GM23338 (cell line): ENCODE results near the gene ALCAM. TPM values are rescaled to one million over a fixed set of nuclear protein-coding genes. Genes with fewer than 3 reads are reported as not detected.

Experiments
- ATAC-seq: fragments of 200-7000 bp; cut with Tn5 transposase; 3 replicates; pipeline ENCODE4 v1.9.1; 2020
- DNase-seq: peaks from one replicate; pipeline ENCODE4 v3.0.0-alpha.2; 2015; ENCODE audit warnings: low spot score
- H2AFZ ChIP-seq: fragments of 200-600 bp; sonication (generic); 2 replicates; pipeline ENCODE4 v1.8.0; 2016; ENCODE audit warnings: antibody characterized with exemption, mild to moderate bottlenecking, moderate library complexity
- H3F3A ChIP-seq: fragments of 200-600 bp; sonication (generic); replicated peaks from 2 replicates; pipeline ENCODE4 v1.8.0; 2017; ENCODE audit warnings: antibody characterized with exemption, mixed run types, low read depth
- H3K27ac ChIP-seq: fragments of 200-600 bp; sonication (generic); 2 replicates; pipeline ENCODE4 v1.6.1; 2016; ENCODE audit warnings: low read depth
- H3K27me3 ChIP-seq: fragments of 200-600 bp; sonication (generic); 2 replicates; pipeline ENCODE4 v1.8.0; 2016; ENCODE audit warnings: mild to moderate bottlenecking, mixed run types, moderate library complexity; ENCODE audit not compliant: insufficient read depth
- H3K36me3 ChIP-seq: fragments of 200-600 bp; sonication (generic); 2 replicates; pipeline ENCODE4 v1.8.0; 2016; ENCODE audit warnings: mild to moderate bottlenecking; ENCODE audit not compliant: insufficient read depth
- H3K4me1 ChIP-seq: fragments of 200-600 bp; sonication (generic); 2 replicates; pipeline ENCODE4 v1.8.0; 2016; ENCODE audit warnings: mild to moderate bottlenecking, moderate library complexity; ENCODE audit not compliant: insufficient read depth
- H3K4me2 ChIP-seq: fragments of 200-600 bp; sonication (generic); 2 replicates; pipeline ENCODE4 v1.7.1; 2017; ENCODE audit warnings: mixed run types
- H3K4me3 ChIP-seq: fragments of 200-600 bp; sonication (generic); 2 replicates; pipeline ENCODE4 v1.6.1; 2016; ENCODE audit warnings: mixed run types
- H3K79me2 ChIP-seq: fragments of 200-600 bp; sonication (generic); replicated peaks from 2 replicates; pipeline ENCODE4 v1.8.0; 2017; ENCODE audit warnings: mild to moderate bottlenecking; ENCODE audit not compliant: insufficient read depth
- H3K9me2 ChIP-seq: fragments of 200-600 bp; sonication (generic); 2 replicates; pipeline ENCODE4 v1.8.0; 2017; ENCODE audit not compliant: insufficient read depth
- H4K20me1 ChIP-seq: fragments of 200-600 bp; sonication (generic); replicated peaks from 2 replicates; pipeline ENCODE4 v1.8.0; 2017; ENCODE audit warnings: mild to moderate bottlenecking; ENCODE audit not compliant: insufficient read depth
- H3K27ac Mint-ChIP-seq: 2 replicates; pipeline ENCODE4 v1.8.0; 2020; ENCODE audit warnings: inconsistent platforms, mild to moderate bottlenecking, moderate library complexity, mixed read lengths
- H3K27me3 Mint-ChIP-seq: 3 replicates; pipeline ENCODE4 v1.8.0; 2022; ENCODE audit warnings: low read depth, mild to moderate bottlenecking, moderate library complexity, mixed read lengths, inconsistent platforms; ENCODE audit not compliant: insufficient read depth, poor library complexity
- H3K36me3 Mint-ChIP-seq: 3 replicates; pipeline ENCODE4 v1.8.0; 2021; ENCODE audit warnings: low read depth, mild to moderate bottlenecking, inconsistent platforms, moderate library complexity, mixed read lengths
- H3K4me1 Mint-ChIP-seq: 3 replicates; pipeline ENCODE4 v1.8.0; 2020; ENCODE audit warnings: mild to moderate bottlenecking, inconsistent platforms, mixed read lengths
- H3K4me3 Mint-ChIP-seq: 3 replicates; pipeline ENCODE4 v1.8.0; 2021; ENCODE audit warnings: moderate library complexity, mild to moderate bottlenecking, inconsistent platforms, mixed read lengths
- H3K9me3 Mint-ChIP-seq: 3 replicates; pipeline ENCODE4 v1.8.0; 2020; ENCODE audit warnings: moderate library complexity, mild to moderate bottlenecking, inconsistent platforms, mixed read lengths
- CREB1 ChIP-seq: fragments of 250-450 bp; sonication (Bioruptor Pico); IDR thresholded peaks from 2 replicates; pipeline ENCODE4 v1.5.0; 2020; ENCODE audit warnings: low read depth, mild to moderate bottlenecking, moderate library complexity
- EZH2phosphoT487 ChIP-seq: fragments of 200-600 bp; sonication (generic); IDR thresholded peaks from one replicate; pipeline ENCODE4 v1.8.1; 2018; ENCODE audit warnings: antibody characterized with exemption; ENCODE audit not compliant: unreplicated experiment
- JUNB ChIP-seq: IDR thresholded peaks from one replicate; pipeline ENCODE4 v1.6.1; 2016; ENCODE audit warnings: antibody characterized with exemption; ENCODE audit not compliant: unreplicated experiment
- NANOG ChIP-seq: IDR thresholded peaks from 2 replicates; pipeline ENCODE4 v1.6.1; 2016; ENCODE audit warnings: antibody characterized with exemption, borderline replicate concordance
- STAT1 ChIP-seq: IDR thresholded peaks from one replicate; pipeline ENCODE4 v1.6.1; 2016; ENCODE audit warnings: antibody characterized with exemption; ENCODE audit not compliant: unreplicated experiment
- ZNF114 ChIP-seq: fragments of 250-450 bp; sonication (Bioruptor Pico); IDR thresholded peaks from 2 replicates; pipeline ENCODE4 v1.5.0; 2020; ENCODE audit warnings: mild to moderate bottlenecking, moderate library complexity
- ZNF331 ChIP-seq: fragments of 250-450 bp; sonication (Bioruptor Pico); IDR thresholded peaks from 2 replicates; pipeline ENCODE4 v1.5.0; 2020; ENCODE audit warnings: low read depth, mild to moderate bottlenecking, moderate library complexity
- ZNF462 ChIP-seq: fragments of 250-450 bp; sonication (Bioruptor Pico); IDR thresholded peaks from 2 replicates; pipeline ENCODE4 v1.5.0; 2020; ENCODE audit warnings: mild to moderate bottlenecking, moderate library complexity
- polyA plus RNA-seq: library from polyadenylated mRNA; unstranded; fragments of >200 nt; fragmentation: Nextera tagmentation; extraction: Ambion mirVana; gene quantifications from 2 replicates; pipeline ENCODE4 v1.2.1, GENCODE V29; 2016
- total RNA-seq: library from RNA; depleted of rRNA; stranded (reverse); fragments of >200 nt; shearing (Covaris generic); gene quantifications from 2 replicates; pipeline ENCODE4 v1.2.3, GENCODE V29; 2014
- TF ChIP-seq, protein P1 (sequence below): IDR thresholded peaks from one replicate; pipeline ENCODE4 v1.6.1; 2018; ENCODE audit warnings: antibody characterized with exemption; ENCODE audit not compliant: unreplicated experiment

ALCAM gene
- total and polyA plus RNA-seq, 2 experiments from 2014 or later: 11.3 to 36.0 TPM

GRCh38 chr3:105422645-105423044 is 55.9 kb downstream of the ALCAM start (continued):
- TF ChIP-seq ZNF462 (no peak), NANOG (no peak), CREB1 (CRISPR knock-in tag) (no peak)

DNA sequence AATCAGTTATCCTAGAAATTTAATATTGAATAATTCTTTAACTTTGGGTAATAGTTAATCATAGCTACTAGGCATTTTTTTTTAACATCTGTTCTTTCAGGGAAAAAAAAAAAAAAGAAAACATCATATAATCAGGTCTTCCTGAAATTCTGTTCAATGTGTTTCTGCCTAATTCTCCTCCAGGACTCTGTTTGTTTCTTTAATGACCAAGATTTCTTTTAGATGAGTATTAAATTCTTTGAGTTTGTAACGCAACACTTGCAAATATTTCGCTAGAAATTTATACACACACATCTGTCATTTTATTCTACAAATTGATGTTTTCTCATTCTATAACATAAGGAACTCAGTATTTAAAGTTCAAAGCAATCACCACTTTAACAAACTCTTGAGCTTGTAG is 56.7 kb downstream of the ALCAM start:
- no peak overlapping the region for H3K27ac Mint-ChIP-seq
- Histone ChIP-seq H2AFZ (no peak overlapping the region), H3K4me3 (no peak overlapping the region), H3F3A (no peaks in the 10 kb centered on the region), H3K79me2 (no peaks in the 10 kb centered on the region), H3K4me1 (peaks cover 8% of the 10 kb centered on the region; the same call in 1 of the 2 replicates), H3K9me2 (no peaks in the 10 kb centered on the region), H3K36me3 (no peaks in the 10 kb centered on the region), H4K20me1 (no peaks in the 10 kb centered on the region), H3K4me2 (no peak overlapping the region), H3K27me3 (no peaks in the 10 kb centered on the region), H3K27ac (no peak overlapping the region)
- ATAC-seq: no peak
- no peak for TF ChIP-seq CREB1 (CRISPR knock-in tag)
- no peak for TF ChIP-seq NANOG
- TF ChIP-seq ZNF331 (CRISPR knock-in tag): no peak
- TF ChIP-seq, protein P1, sequence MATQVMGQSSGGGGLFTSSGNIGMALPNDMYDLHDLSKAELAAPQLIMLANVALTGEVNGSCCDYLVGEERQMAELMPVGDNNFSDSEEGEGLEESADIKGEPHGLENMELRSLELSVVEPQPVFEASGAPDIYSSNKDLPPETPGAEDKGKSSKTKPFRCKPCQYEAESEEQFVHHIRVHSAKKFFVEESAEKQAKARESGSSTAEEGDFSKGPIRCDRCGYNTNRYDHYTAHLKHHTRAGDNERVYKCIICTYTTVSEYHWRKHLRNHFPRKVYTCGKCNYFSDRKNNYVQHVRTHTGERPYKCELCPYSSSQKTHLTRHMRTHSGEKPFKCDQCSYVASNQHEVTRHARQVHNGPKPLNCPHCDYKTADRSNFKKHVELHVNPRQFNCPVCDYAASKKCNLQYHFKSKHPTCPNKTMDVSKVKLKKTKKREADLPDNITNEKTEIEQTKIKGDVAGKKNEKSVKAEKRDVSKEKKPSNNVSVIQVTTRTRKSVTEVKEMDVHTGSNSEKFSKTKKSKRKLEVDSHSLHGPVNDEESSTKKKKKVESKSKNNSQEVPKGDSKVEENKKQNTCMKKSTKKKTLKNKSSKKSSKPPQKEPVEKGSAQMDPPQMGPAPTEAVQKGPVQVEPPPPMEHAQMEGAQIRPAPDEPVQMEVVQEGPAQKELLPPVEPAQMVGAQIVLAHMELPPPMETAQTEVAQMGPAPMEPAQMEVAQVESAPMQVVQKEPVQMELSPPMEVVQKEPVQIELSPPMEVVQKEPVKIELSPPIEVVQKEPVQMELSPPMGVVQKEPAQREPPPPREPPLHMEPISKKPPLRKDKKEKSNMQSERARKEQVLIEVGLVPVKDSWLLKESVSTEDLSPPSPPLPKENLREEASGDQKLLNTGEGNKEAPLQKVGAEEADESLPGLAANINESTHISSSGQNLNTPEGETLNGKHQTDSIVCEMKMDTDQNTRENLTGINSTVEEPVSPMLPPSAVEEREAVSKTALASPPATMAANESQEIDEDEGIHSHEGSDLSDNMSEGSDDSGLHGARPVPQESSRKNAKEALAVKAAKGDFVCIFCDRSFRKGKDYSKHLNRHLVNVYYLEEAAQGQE: no peak
- no peak for TF ChIP-seq EZH2phosphoT487
- no peak for TF ChIP-seq JUNB
- no peak for TF ChIP-seq STAT1
- TF ChIP-seq ZNF114: no peak
- no peaks in the 10 kb centered on the region for H3K9me3 Mint-ChIP-seq
- peaks cover 15% of the 10 kb centered on the region for H3K4me1 Mint-ChIP-seq
- no peaks in the 10 kb centered on the region for H3K36me3 Mint-ChIP-seq
- DNase-seq: no peak
- no peaks in the 10 kb centered on the region for H3K27me3 Mint-ChIP-seq
- H3K4me3 Mint-ChIP-seq: no peak overlapping the region
